Measurements from ENCODE around the gene CLCN4.

DNA sequence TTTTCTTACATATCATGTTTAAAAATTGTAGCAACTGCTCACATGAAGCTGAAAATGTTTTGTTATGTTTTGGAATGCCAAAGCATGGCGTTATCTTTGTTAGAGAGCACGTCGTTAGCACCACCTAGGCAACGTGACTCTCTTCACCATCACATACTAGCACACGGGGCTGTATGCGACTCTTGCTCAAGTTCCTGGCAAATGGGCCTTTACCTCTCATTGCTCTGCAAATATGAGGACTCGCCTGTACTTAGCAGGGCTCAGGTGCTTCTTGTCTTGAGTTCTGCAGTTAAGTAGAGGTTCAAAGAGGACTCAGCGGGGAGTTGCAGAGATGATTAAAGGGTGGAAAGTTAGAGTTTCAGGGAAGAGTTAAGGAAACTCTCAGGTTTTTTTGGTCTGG, 59.4 kb downstream of the CLCN4 start:
- TF ChIP-seq, protein P1, sequence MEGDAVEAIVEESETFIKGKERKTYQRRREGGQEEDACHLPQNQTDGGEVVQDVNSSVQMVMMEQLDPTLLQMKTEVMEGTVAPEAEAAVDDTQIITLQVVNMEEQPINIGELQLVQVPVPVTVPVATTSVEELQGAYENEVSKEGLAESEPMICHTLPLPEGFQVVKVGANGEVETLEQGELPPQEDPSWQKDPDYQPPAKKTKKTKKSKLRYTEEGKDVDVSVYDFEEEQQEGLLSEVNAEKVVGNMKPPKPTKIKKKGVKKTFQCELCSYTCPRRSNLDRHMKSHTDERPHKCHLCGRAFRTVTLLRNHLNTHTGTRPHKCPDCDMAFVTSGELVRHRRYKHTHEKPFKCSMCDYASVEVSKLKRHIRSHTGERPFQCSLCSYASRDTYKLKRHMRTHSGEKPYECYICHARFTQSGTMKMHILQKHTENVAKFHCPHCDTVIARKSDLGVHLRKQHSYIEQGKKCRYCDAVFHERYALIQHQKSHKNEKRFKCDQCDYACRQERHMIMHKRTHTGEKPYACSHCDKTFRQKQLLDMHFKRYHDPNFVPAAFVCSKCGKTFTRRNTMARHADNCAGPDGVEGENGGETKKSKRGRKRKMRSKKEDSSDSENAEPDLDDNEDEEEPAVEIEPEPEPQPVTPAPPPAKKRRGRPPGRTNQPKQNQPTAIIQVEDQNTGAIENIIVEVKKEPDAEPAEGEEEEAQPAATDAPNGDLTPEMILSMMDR (IDR thresholded peaks at IDR 0.05), result no peak
- TF ChIP-seq EP300 (IDR thresholded peaks at IDR 0.05) (no peak), POLR2A (IDR thresholded peaks at IDR 0.05) (no peak)

Measured in suprapubic skin (tissue), 3 donors.